NCI-H510A (cell line): Measurements from ENCODE around the gene DIPK1B.

ENCODE experiments used
- DNase-seq: peaks from one replicate; lab custom pipeline; 2025; lab: John Stamatoyannopoulos, UW

DIPK1B gene

GRCh38 chr9:136686794-136687711 lies 25.3 kb upstream of the DIPK1B start, which contains the start of gene AGPAT2:
TSS of gene AGPAT2 (minus strand) at chr9:136687457. CDS start at chr9:136687357, 100 bp downstream.
- peak; percentile 57 for DNase-seq

GRCh38 chr9:136687721-136688223 lies 24.6 kb upstream of the DIPK1B start:
- no peak for DNase-seq

GRCh38 chr9:136688274-136689107 lies 23.9 kb upstream of the DIPK1B start:
- no peak for DNase-seq

DNA sequence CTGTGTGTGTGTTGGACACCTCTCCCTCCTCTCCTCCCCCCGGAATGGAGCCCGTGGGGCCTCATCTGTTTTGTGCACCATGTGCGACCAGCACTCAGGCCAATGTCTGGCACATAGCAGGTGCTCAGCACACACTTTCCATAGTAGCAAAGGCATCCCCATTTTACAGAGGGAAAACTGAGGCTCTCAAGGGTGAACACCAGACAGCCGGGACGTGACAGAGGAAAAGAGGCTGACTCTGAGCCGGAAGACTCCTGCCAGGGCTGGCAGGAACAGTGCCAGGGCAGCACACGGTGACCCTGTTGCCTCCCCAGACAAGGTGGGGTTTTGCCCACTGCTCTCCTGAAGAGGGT lies 23.3 kb upstream of the DIPK1B start:
- DNase-seq = no peak

GRCh38 chr9:136690104-136690805 lies 22.1 kb upstream of the DIPK1B start:
- DNase-seq = no peak

DNA sequence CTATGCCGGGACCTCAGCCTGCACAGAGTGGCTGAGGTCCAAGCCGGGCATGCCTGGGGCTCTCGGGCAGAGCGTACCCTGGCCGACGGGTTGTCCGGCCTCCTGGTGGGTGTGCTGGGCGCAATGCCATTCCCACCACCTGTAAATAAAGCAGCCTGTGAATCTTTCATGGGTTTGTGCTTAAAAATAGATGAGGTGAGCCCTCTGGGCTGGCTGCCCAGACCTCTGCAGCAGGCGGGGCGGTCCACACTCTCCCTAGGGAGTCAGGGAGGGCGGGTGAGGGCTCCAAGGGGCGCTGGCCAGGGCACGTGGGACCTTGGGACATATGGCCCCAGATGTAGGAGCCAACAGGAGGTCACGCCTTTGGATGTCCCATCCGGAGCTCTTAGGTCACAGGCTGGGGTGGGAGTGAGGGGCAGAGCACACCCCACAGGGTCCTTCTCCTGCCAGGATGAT lies 21.5 kb upstream of the DIPK1B start:
- DNase-seq = no peak

GRCh38 chr9:136691316-136692184 lies 20.8 kb upstream of the DIPK1B start:
- peak; percentile 45 for DNase-seq

DNA sequence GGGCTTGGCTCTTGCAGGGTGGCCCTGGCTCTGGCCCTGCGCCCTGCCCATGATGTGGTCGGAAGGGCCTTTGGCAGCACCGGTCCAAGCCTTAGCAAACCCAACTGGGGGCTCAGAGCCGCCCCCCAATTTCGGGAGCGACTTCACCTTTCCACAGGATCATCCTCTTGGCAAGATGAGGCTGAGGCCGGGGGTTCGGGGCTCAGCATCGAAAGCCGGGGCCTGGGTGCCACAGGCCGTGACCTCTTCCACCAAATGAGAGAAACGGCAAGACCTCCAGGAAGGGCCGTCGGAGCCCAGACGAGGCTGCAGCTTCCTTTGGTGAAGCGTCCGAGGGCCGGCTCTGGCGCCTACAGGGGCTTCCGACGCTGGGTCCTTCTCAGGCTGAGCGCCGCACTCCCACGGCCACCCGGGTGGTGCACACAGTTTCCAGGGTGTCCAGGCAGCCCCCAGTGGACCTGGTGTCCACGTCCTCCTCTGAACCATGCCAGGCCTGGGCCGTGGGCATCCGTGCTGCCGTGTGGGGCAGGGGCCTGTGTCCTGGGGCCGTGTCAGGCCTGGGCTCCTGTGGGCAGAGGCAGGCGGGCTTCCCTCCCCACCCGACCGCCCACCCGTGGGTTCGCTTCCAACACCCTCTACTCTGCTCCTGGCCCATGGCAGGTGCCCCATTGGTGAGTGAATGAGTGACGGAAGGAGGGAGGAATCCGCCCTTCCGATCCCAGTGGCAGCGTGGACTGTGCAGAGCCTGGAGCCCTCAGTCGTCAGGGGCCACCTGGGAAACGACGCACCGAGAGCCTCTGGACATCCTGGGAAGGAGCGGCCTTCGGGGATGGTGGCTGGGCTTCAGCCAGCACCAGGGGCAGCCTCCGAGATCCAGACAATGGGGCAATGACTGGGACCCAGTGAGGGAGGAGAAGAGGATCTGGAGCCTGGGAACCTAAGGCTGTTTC lies 19.9 kb upstream of the DIPK1B start:
- DNase-seq = no peak

- no peak for DNase-seq
Measured at GRCh38 chr9:136693135-136693489, 19.3 kb upstream of the DIPK1B start.

DNA sequence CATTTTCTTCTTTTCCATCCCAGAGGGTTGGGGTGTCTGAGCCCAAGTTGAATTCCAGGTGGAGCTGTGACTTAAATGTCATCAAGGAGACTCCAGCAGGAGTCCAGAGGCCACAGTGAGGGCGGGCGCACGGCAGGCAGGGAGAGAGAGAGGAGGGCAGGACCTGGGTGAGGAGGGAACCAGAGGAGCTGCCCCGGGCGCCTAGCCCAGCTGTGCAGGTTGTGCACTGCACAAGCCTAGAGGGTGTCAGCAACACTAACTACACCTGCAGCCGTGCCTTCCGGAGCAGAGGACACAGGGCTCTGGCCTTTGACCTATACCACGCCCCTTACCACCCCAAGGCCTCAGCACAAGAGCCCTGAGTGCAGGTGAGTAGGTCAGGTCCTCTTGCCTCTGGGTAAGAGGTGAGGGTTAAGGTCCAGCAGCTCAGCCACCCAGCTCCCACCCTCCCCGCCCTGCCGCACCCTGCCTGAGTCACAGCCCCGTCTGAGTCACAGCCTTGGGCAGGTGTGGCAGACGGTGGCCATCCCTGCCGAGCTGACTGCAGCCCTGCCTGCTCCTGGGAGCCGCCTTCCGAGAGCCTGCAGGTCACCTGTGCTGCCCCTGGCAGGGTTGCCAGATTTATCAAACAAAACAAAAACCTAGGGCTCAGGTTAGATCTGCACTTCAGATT lies 18.7 kb upstream of the DIPK1B start:
- no peak for DNase-seq

DNA sequence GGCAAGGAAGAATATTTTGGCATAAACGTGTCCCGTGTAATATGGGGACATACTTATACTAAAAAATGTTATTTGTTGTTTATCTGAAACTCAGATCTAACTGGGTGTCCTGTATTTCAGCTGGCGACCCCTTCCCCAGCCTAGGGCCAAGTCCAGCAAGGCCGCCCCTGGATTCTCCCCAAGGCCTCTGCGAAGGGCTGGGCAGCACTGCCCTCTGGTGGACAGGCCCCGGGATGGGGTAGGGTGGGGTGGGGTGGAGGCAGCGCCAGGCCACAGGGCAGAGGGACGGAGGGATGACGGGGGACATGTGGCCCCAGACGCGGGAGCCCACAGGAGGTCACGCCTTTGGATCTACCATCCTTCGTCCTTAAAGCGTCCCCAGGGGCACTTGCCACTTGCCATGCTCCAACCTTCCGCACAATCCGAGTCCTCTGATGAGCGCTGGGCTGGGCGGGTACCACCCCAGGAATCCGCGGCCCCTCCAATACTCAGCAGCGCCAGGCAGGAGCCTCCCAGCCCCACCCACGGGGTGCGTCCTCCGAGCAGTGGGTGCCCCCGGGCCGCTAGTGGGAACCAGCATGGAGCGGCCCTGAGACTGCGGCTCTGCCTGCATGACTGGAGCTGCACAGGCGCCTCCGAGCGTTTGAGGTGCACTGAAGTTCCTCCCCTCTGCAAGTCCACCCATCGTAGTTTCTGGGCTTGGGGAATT lies 18.1 kb upstream of the DIPK1B start:
- DNase-seq = no peak

- no peak for DNase-seq
Measured at GRCh38 chr9:136694872-136695247, 17.5 kb upstream of the DIPK1B start.

GRCh38 chr9:136695435-136695895 lies 16.9 kb upstream of the DIPK1B start:
- peak; percentile 83 for DNase-seq

- DNase-seq = peak; percentile 75
Measured at GRCh38 chr9:136695955-136696354, 16.4 kb upstream of the DIPK1B start.

GRCh38 chr9:136696502-136696901 lies 15.9 kb upstream of the DIPK1B start:
- DNase-seq = no peak

- DNase-seq = no peak
Measured at GRCh38 chr9:136697146-136697820, 15.1 kb upstream of the DIPK1B start.

- no peak for DNase-seq
Measured at GRCh38 chr9:136697821-136698526, 14.4 kb upstream of the DIPK1B start.
